ENCODE results near the gene TGFB2.

Gene TGFB2

GRCh38 chr1:218401998-218402785 lies 57.1 kb downstream of the TGFB2 start:
- Histone ChIP-seq H3K27me3 (replicated peaks; ENCODE audit: control insufficient read depth, insufficient read depth, low read length) (no peaks in the 10 kb centered on the region), H3K4me3 (replicated peaks; ENCODE audit: low read depth, low read length) (no peak overlapping the region), H3K36me3 (ENCODE audit: control insufficient read depth, insufficient read depth, low read length) (no peaks in the 10 kb centered on the region)
- no peak for DNase-seq (ENCODE audit: extremely low read depth, insufficient read length)
- TF ChIP-seq CTCF (IDR thresholded peaks at IDR 0.05; ENCODE audit: insufficient read depth, low read length, poor library complexity, severe bottlenecking), result no peak

DNA sequence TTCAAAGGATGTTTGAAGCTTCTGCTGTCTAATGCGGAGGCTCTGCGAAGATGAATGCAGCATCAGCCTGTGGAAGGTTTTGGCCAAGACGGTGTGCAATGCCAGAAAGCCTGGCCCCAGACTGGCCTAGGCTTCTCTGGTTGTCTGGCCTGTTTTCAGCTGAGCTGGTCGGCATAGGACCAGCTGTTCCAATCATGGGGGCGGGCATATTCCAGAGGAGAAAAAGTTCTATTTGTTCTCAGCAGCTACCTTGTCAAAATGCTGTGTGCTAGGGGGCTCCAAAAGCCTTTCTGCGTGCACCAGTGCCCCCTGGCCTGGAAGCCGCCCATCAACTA lies 57.6 kb downstream of the TGFB2 start:
- DNase-seq (ENCODE audit: extremely low read depth, insufficient read length), result no peak
- TF ChIP-seq CTCF (IDR thresholded peaks at IDR 0.05; ENCODE audit: insufficient read depth, low read length, poor library complexity, severe bottlenecking), result no peak
- Histone ChIP-seq H3K27me3 (replicated peaks; ENCODE audit: control insufficient read depth, insufficient read depth, low read length) (no peaks in the 10 kb centered on the region), H3K4me3 (replicated peaks; ENCODE audit: low read depth, low read length) (no peak overlapping the region), H3K36me3 (ENCODE audit: control insufficient read depth, insufficient read depth, low read length) (no peaks in the 10 kb centered on the region)

DNA sequence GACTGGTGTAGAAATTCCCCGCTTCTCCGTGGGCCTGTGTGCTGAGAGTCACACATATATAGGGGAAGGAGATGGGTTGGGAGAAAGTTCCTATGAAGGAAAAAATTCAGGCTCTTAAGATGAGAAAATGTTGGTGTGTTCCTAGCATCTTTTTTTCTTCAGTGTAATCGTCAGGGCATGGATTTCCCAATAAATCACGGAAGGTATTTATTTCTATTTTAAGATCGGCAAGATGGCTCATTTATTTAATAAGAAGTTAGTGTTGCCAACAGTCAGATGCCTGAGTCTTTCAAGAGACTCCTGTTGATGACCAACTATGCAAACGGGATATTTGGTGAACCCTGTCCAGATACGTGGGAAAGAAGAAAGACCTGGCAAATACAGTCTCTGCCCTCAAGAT lies 58.2 kb downstream of the TGFB2 start:
- no peak for TF ChIP-seq CTCF (IDR thresholded peaks at IDR 0.05; ENCODE audit: insufficient read depth, low read length, poor library complexity, severe bottlenecking)
- no peak overlapping the region for H3K4me3 ChIP-seq (replicated peaks; ENCODE audit: low read depth, low read length)
- no peaks in the 10 kb centered on the region for H3K36me3 ChIP-seq (ENCODE audit: control insufficient read depth, insufficient read depth, low read length)
- no peaks in the 10 kb centered on the region for H3K27me3 ChIP-seq (replicated peaks; ENCODE audit: control insufficient read depth, insufficient read depth, low read length)
- no peak for DNase-seq (ENCODE audit: extremely low read depth, insufficient read length)

DNA sequence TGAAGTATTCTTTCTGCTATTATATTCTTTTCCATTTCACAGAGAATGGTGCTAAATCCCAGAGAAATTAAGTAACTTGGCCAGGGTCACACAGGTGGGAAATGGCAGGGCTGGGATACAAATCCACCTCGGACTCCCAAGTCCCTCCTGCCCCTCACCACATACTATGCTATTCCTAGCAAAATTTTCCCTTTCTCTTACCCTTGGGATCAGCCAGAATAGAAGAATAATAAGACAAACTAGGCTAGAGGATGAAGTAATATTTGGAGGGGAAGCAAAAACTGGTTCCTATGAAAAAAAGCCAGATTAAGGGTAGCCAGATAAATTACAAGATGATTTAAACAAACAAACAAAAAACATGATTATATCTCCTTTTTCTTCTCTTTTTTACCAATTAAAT lies 62.5 kb downstream of the TGFB2 start:
- H3K4me3 ChIP-seq (replicated peaks; ENCODE audit: low read depth, low read length), result no peak overlapping the region
- TF ChIP-seq CTCF (IDR thresholded peaks at IDR 0.05; ENCODE audit: insufficient read depth, low read length, poor library complexity, severe bottlenecking), result no peak

GRCh38 chr1:218408135-218408534 lies 63.0 kb downstream of the TGFB2 start:
- Histone ChIP-seq H3K36me3 (ENCODE audit: control insufficient read depth, insufficient read depth, low read length) (no peaks in the 10 kb centered on the region), H3K27me3 (replicated peaks; ENCODE audit: control insufficient read depth, insufficient read depth, low read length) (no peaks in the 10 kb centered on the region), H3K4me3 (replicated peaks; ENCODE audit: low read depth, low read length) (no peak overlapping the region)
- no peak for DNase-seq (ENCODE audit: extremely low read depth, insufficient read length)
- no peak for TF ChIP-seq CTCF (IDR thresholded peaks at IDR 0.05; ENCODE audit: insufficient read depth, low read length, poor library complexity, severe bottlenecking)

More for the DNA sequence above, 62.5 kb downstream of the TGFB2 start:
- no peaks in the 10 kb centered on the region for H3K36me3 ChIP-seq (ENCODE audit: control insufficient read depth, insufficient read depth, low read length)
- DNase-seq (ENCODE audit: extremely low read depth, insufficient read length), result no peak
- no peaks in the 10 kb centered on the region for H3K27me3 ChIP-seq (replicated peaks; ENCODE audit: control insufficient read depth, insufficient read depth, low read length)

GRCh38 chr1:218408942-218409341 lies 63.8 kb downstream of the TGFB2 start:
- H3K27me3 ChIP-seq (replicated peaks; ENCODE audit: control insufficient read depth, insufficient read depth, low read length), result no peaks in the 10 kb centered on the region; the same call in 1 of the 2 replicates
- no peak for DNase-seq (ENCODE audit: extremely low read depth, insufficient read length)
- no peak for TF ChIP-seq CTCF (IDR thresholded peaks at IDR 0.05; ENCODE audit: insufficient read depth, low read length, poor library complexity, severe bottlenecking)
- H3K36me3 ChIP-seq (ENCODE audit: control insufficient read depth, insufficient read depth, low read length), result no peaks in the 10 kb centered on the region
- no peak overlapping the region for H3K4me3 ChIP-seq (replicated peaks; ENCODE audit: low read depth, low read length)
